GM18499 (cell line): ENCODE measurements around the gene ARPC3.
"Not testable (repeated sequence)": the region's sequence is repeated elsewhere in the genome, so short reads cannot be mapped to it uniquely, and the experiment has no call there.

Experiments used
- ATAC-seq: cut with Tn5 transposase; IDR thresholded peaks from one replicate; pipeline ENCODE4 v1.9.1; 2021; ENCODE audit warnings: moderate number of reproducible peaks; ENCODE audit not compliant: insufficient read depth, unreplicated experiment

The ARPC3 gene

DNA sequence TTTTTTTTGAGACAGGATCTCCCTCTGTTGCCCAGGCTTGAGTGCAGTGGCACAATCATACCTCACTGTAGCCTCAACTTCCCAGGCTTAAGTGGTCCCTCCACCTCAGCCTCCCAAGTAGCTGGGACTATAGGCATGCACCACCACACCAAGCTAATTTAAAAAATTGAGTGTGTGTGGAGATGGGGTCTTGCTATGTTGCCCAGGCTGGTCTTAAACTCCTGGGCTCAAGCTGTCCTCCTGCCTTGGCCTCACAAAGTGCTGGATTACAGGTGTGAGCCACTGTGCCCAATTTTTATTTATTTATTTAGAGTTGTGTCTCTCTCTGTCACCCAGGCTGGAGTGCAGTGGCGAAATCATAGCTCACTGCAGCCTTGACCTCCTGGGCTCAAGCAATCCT lies 29.5 kb downstream of the ARPC3 start:
- ATAC-seq: not testable (repeated sequence)

DNA sequence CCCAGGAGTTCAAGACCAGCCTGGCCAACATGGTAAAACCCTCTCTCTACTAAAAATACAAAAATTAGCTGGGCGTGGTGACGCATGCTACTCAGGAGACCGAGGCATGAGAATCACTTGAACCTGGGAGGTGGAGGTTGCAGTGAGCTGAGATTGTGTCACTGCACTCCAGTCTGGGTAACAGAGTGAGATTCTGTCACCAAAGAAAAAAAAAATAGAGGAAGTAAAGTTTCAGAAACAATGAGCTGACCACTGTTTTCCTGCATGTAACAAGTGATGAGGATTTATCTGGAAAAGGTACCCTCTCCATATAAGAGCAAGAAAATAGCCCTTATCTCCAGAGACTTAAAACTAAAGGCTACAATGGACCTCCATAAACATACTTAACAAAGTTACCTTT lies 33.0 kb downstream of the ARPC3 start:
- not testable (repeated sequence) for ATAC-seq

DNA sequence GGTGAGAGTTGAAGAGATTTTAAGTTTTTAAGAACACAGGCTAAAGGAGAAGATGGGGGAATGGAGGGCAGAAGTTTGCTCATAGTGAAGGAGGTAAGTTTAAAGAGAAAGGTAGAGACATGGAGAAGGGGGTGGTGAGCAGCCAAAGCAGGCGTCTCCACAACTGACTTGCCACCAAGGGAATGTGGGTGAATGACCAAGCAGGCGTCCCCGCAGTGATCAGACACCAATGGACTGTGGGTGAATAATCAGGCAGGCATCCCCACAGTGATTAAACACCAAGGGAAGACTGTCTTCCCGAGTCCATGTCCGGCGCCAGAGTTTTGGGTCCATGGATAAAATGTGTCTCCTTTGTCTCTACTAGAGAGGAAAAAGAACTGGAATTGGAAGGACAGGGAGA lies 40.1 kb downstream of the ARPC3 start:
- ATAC-seq: not testable (repeated sequence)

DNA sequence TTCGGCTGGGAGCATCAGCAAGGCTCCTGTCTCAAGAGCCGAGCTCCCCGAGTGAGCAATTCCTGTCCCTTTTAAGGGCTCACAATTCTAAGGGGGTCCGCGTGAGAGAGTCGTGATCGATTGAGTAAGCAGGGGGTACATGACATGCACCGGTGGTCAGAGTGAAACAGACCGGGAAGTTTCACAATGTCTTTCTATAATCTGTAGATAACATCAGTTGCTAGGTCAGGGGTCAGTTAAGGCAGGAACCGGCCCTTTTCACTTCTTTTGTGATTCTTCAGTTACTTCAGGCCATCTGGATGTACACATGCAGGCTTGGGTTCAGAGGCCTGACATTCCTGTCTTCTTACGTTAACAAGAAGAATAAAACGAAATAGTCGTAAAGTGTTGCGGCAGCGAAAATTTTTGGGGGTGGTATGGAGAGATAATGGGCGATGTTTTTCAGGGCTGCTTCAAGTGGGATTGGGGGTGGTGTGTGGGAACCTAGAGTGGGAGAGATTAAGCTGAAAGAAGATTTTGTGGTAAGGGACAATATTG lies 44.9 kb downstream of the ARPC3 start:
- ATAC-seq: not testable (repeated sequence)

DNA sequence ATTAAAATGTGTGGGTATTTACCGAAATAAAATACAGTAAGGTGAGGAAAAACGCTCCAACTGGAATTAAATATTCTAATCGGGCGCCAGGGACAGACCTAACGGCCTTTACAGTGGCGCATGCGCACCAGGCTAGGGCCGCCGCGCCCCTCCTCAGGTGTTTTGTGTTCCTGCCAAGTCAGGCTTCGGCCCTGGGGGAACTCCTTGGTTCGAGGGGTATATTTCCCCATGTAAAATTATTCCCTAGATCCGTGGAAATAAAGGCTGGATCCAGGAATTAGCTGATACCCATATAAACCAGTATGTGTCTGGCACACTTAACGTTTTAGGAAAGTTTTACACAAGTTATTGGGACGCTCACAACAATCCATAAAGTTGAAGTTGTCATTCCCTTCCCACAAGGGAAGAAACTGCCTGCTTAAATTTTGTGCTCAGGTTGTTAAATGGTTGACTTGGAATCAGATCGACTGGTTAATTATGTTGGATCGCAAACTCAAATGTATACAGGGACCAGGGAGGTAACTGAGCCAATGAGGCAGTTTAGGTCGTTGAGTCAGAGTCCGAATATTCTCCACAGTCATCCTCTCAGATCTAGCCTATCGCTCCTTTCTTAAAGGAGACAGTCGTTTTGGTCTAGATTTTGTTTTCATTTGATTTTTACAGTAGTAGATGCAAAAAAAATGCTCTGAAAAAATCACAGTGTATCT lies 46.0 kb downstream of the ARPC3 start:
- ATAC-seq: no peak

DNA sequence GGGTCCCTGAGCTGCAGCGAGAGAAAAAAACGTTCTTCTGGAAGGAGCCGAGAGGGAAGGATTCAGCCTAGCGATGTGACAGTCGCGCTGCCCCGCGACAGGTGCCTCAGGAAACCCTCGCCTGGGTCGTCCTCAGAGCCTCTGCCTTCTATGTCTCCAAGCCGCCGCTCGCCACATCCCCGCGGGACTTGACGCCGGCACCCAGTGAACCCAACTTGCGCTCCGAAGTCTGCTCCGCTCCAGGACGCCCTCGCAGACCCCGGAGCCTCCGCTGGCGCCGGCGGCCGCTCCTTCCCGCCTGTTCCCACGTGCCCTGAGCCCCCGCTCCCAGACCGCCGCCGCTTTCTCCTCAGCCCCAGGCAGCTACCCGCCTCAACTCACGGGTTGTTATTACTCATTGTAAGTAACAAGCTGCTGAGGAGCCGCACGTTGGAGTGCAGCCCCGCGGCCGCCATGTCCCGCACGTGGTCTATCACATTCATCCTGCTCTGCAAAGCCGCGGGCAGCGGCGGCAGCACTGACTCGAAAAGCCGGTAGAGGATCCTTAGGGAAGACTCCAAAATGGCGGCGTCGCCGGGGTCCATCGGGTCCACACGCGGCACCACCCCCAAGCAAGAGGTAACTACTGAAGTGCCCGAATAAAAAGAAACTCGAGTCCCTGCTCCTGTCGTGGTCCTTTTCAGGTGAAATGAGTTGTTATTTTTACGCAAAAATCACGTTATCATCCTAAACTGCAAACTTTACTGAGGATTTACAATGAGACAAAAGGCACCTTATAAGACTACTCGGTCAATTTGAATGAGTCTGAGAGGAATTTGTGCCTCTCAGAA lies 46.8 kb downstream of the ARPC3 start, which contains the start of gene ANAPC7:
TSS of gene ANAPC7 (minus strand) at position 563 of the 830 bp plus-strand sequence. CDS start at position 482, 81 bp downstream.
- ATAC-seq: no peak
